Loucy (cell line): Measurements from ENCODE around the gene PTPN2.

Source experiments
- EZH2phosphoT487 ChIP-seq: fragments of 200-600 bp; IDR thresholded peaks from 2 replicates; pipeline ENCODE4 v1.6.1; 2018; ENCODE audit warnings: antibody characterized with exemption, mild to moderate bottlenecking, moderate library complexity, borderline replicate concordance
- TF ChIP-seq, protein P1 (sequence below): fragments of 200-600 bp; sonication (generic); conservative IDR thresholded peaks from 2 replicates; pipeline ENCODE4 v1.5.1; 2014; ENCODE audit warnings: mild to moderate bottlenecking, antibody characterized with exemption, low read length

DNA sequence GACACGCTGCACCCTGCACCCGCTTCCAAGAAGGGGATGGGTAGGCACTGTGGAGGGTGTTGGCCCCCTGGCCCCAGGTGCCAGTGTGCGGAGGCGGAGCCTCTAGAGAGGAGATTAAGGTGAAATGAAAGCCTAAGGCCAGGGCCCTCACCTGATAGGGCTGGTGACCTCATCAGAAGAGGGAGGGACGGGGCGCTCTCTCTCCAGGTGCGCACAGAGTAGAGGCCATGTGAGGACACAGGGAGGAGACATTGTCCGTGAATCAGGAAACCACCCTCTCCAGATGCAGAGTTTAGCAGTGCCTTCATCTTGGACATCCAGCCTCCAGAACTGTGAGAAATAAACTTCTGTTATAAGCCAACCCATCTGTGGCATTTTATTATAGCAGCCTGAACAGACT, 118.9 kb downstream of the PTPN2 start:
- TF ChIP-seq, protein P1, sequence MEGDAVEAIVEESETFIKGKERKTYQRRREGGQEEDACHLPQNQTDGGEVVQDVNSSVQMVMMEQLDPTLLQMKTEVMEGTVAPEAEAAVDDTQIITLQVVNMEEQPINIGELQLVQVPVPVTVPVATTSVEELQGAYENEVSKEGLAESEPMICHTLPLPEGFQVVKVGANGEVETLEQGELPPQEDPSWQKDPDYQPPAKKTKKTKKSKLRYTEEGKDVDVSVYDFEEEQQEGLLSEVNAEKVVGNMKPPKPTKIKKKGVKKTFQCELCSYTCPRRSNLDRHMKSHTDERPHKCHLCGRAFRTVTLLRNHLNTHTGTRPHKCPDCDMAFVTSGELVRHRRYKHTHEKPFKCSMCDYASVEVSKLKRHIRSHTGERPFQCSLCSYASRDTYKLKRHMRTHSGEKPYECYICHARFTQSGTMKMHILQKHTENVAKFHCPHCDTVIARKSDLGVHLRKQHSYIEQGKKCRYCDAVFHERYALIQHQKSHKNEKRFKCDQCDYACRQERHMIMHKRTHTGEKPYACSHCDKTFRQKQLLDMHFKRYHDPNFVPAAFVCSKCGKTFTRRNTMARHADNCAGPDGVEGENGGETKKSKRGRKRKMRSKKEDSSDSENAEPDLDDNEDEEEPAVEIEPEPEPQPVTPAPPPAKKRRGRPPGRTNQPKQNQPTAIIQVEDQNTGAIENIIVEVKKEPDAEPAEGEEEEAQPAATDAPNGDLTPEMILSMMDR, result no peak
- no peak for TF ChIP-seq EZH2phosphoT487
